ENCODE results near the gene ZNF263.

The ZNF263 gene

GRCh38 chr16:3254309-3254708 is 29.0 kb upstream of the ZNF263 start:
- TF ChIP-seq, protein P1, sequence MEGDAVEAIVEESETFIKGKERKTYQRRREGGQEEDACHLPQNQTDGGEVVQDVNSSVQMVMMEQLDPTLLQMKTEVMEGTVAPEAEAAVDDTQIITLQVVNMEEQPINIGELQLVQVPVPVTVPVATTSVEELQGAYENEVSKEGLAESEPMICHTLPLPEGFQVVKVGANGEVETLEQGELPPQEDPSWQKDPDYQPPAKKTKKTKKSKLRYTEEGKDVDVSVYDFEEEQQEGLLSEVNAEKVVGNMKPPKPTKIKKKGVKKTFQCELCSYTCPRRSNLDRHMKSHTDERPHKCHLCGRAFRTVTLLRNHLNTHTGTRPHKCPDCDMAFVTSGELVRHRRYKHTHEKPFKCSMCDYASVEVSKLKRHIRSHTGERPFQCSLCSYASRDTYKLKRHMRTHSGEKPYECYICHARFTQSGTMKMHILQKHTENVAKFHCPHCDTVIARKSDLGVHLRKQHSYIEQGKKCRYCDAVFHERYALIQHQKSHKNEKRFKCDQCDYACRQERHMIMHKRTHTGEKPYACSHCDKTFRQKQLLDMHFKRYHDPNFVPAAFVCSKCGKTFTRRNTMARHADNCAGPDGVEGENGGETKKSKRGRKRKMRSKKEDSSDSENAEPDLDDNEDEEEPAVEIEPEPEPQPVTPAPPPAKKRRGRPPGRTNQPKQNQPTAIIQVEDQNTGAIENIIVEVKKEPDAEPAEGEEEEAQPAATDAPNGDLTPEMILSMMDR (IDR thresholded peaks at IDR 0.05; ENCODE audit: borderline replicate concordance, insufficient read depth, low read depth, low read length) = no peak
- H3K4me3 ChIP-seq (ENCODE audit: low read depth, low read length) = no peak overlapping the region

- TF ChIP-seq, protein P1 (IDR thresholded peaks at IDR 0.05; ENCODE audit: borderline replicate concordance, insufficient read depth, low read depth, low read length) = no peak
- no peak within 1 kb of the TSS for H3K4me3 ChIP-seq (ENCODE audit: low read depth, low read length)
Measured at GRCh38 chr16:3256146-3256865, 27.0 kb upstream of the ZNF263 start, which contains the start of gene MEFV. Gene MEFV (minus strand): TSS chr16:3256633. CDS start chr16:3256587, 46 bp downstream.

GRCh38 chr16:3256866-3257465 is 26.3 kb upstream of the ZNF263 start:
- H3K4me3 ChIP-seq (ENCODE audit: low read depth, low read length) = no peak overlapping the region
- TF ChIP-seq, protein P1 (IDR thresholded peaks at IDR 0.05; ENCODE audit: borderline replicate concordance, insufficient read depth, low read depth, low read length) = no peak

GRCh38 chr16:3259836-3260235 is 23.5 kb upstream of the ZNF263 start:
- TF ChIP-seq, protein P1 (IDR thresholded peaks at IDR 0.05; ENCODE audit: borderline replicate concordance, insufficient read depth, low read depth, low read length) = no peak
- no peak overlapping the region for H3K4me3 ChIP-seq (ENCODE audit: low read depth, low read length)

DNA sequence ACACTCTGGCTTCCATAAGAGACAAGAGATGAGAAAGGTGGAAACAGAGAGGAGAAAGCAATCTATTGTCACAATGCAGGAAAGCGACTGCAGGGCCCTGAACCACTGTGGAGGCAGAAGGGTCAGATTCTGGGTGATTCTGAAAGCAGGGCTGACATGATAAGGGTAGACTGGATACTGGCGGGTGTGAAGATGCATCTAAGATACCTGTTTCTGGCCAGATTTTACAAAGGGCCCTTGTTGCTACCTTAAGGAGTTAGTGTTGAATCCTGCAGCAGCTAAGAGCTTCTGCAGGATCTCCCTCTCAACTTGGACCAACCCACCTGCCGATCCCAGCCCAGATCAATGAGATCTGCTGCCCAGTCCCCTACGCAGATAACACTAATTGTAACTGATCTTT is 20.8 kb upstream of the ZNF263 start:
- TF ChIP-seq, protein P1 (IDR thresholded peaks at IDR 0.05; ENCODE audit: borderline replicate concordance, insufficient read depth, low read depth, low read length) = no peak
- H3K4me3 ChIP-seq (ENCODE audit: low read depth, low read length) = no peak overlapping the region

DNA sequence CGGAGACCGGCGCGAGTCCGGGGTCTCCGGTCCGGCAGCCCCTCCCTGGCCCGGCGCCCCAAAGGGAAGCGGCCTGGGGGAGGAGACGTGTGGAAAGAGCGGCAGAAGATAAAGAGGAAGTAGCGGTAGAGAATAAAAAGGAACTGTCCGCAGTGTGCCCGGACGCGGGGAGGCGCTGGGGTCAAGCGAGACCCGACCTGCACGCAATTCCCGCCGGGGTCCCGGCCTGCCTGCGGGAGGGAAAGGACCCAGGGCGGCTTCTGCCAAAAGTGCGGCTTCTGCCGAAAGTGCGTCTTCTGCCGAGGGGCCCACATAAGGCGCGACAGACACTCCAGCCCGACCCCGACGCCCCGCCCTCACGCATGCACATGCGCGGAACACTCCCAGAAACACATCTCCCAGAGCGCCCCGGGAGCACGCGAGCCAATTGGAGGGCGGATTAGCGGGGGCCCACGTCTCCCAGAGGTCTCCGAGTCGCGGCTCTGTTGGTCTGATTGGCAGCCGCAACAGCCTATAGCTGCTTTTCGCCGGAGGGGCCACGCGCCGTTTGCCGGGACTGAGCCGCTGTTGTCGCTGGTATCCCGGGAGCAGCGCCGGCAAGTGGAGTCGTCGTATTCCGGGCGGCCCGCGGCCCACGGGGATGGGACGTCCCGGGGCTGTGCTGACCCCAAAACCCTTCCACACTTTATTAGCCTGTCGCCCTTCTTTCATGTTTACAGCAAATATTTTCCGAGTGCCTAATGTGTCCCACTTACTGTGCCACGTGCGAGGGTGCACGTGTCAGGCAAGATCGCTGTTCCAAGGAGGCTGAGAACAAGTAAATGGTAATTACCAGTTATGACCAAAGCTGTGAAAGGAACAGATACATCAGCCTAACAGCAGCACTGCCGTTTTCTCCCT is 18.9 kb upstream of the ZNF263 start:
- peak overlapping the region; percentile 72 for H3K4me3 ChIP-seq (ENCODE audit: low read depth, low read length)
- TF ChIP-seq, protein P1 (IDR thresholded peaks at IDR 0.05; ENCODE audit: borderline replicate concordance, insufficient read depth, low read depth, low read length) = peak; percentile 38; the same call in 1 of the 2 replicates

All from GM12875 (cell line).